Ascending aorta (tissue), 2 donors: ENCODE measurements around the gene HOTAIR. TPM values are rescaled to one million over a fixed set of nuclear protein-coding genes. Genes with fewer than 3 reads are reported as not detected.

ENCODE experiments used
- DNase-seq, 2 donors: peaks; one replicate each; pipeline ENCODE4 v3.0.0-alpha.2; 2019; ENCODE audit warnings: low spot score in 2 of 2
- H3K27ac ChIP-seq, 2 donors: fragments of 200-600 bp; sonication (generic); one replicate each; pipeline ENCODE4 v1.5.1; 2016 to 2017; ENCODE audit warnings: mild to moderate bottlenecking in 1 of 2
- H3K27me3 ChIP-seq: fragments of 200-600 bp; sonication (generic); one replicate; pipeline ENCODE4 v1.5.1; 2017
- H3K36me3 ChIP-seq, 2 donors: fragments of 200-600 bp; sonication (generic); one replicate each; pipeline ENCODE4 v1.5.1; 2016
- H3K4me1 ChIP-seq, 2 donors: fragments of 200-600 bp; sonication (generic); one replicate each; pipeline ENCODE4 v1.5.1; 2016 to 2017; ENCODE audit warnings: mild to moderate bottlenecking in 1 of 2
- H3K4me3 ChIP-seq, 2 donors: fragments of 200-600 bp; sonication (generic); one replicate each; pipeline ENCODE4 v1.5.1; 2016 to 2017; ENCODE audit warnings: mild to moderate bottlenecking in 1 of 2
- H3K9me3 ChIP-seq, 2 donors: fragments of 200-600 bp; sonication (generic); one replicate each; pipeline ENCODE4 v1.5.1; 2016
- intact Hi-C: fragments of 100-400 bp; cut with DNase I; formaldehyde crosslinking; loops from one replicate; pipeline ENCODE4 v1.15.1; 2023
- total RNA-seq: library from RNA; depleted of rRNA; stranded (reverse); fragments of >200 nt; gene quantifications from one replicate; pipeline ENCODE4 v1.1.0, GENCODE V29; 2016
- TF ChIP-seq, protein P1 (sequence below), 3 experiments: fragments of 200-600 bp in 2 of 3; fragments of 450-650 bp in 1 of 3; sonication (generic) in 2 of 3; IDR thresholded peaks; one replicate each; pipeline ENCODE4 v1.5.1; 2016 to 2019; ENCODE audit warnings: antibody characterized with exemption in 3 of 3, mild to moderate bottlenecking in 1 of 3, moderate library complexity in 1 of 3

Gene HOTAIR
- total RNA-seq, 1 donor from 2014 or later = not detected

- peaks cover 5% of the 10 kb centered on the region for H3K27me3 ChIP-seq
- H3K4me1 ChIP-seq = peaks cover 0 to 11% of the 10 kb centered on the region in 2 donors
These were observed 38.1 kb upstream of the HOTAIR start for GRCh38 chr12:54012631-54013409.

DNA sequence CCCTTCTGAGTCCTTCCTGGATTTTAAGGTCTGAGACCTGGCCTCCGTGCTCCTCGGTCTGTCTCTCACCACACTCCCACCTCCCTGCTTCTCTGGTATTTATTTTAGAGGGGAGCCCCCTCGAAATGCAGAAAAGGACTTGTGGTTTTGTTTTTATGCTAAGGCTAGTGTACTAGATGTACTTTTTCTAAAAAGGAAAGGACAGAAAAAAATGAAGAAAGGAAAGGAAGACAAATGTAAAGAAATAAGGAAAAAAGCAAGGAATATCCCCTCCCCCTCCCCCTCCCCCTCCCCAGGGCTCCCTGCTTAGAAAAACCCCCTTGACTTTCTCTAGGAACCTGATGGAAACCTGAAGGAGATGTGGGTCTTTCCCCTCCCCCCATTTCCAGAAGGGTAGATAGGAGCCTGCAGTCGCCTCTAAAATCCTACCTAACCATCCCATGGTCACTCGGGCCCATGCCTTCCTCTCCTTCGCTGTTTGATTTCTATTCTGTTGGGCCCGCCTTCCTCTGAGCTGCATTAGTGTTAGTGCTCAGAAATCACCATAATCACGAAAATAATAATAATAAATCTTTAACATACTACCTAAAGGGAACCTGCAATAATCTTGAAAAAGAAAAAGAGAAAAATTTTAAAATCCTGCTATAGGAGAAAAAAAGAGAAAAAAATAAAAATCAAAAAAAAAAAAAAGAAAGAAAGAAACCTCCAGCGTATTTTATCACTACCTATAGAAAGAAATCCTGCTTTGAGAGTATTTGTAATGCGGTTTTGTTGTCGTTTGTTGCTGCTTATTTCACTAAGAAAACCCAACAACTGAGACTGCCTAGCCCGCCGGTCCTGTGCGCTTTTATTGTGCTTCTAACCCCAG, 37.1 kb upstream of the HOTAIR start:
- DNase-seq = no peak
- H3K9me3 ChIP-seq = no peaks in the 10 kb centered on the region
- intact Hi-C loops = loop anchor here (10.0 kb wide), 1 partner anchor 343 kb away; no protein-coding TSS in a partner anchor
- TF ChIP-seq, protein P1, sequence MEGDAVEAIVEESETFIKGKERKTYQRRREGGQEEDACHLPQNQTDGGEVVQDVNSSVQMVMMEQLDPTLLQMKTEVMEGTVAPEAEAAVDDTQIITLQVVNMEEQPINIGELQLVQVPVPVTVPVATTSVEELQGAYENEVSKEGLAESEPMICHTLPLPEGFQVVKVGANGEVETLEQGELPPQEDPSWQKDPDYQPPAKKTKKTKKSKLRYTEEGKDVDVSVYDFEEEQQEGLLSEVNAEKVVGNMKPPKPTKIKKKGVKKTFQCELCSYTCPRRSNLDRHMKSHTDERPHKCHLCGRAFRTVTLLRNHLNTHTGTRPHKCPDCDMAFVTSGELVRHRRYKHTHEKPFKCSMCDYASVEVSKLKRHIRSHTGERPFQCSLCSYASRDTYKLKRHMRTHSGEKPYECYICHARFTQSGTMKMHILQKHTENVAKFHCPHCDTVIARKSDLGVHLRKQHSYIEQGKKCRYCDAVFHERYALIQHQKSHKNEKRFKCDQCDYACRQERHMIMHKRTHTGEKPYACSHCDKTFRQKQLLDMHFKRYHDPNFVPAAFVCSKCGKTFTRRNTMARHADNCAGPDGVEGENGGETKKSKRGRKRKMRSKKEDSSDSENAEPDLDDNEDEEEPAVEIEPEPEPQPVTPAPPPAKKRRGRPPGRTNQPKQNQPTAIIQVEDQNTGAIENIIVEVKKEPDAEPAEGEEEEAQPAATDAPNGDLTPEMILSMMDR (IDR thresholded peaks at IDR 0.05) = no peak
- no peak overlapping the region for H3K4me3 ChIP-seq
- H3K36me3 ChIP-seq = no peaks in the 10 kb centered on the region
- no peak overlapping the region for H3K27ac ChIP-seq
- peaks cover 5% of the 10 kb centered on the region for H3K27me3 ChIP-seq
- H3K4me1 ChIP-seq = peaks cover 0 to 11% of the 10 kb centered on the region in 2 donors

More at GRCh38 chr12:54012631-54013409, 38.1 kb upstream of the HOTAIR start:
- no peak overlapping the region for H3K4me3 ChIP-seq
- H3K27ac ChIP-seq = no peak overlapping the region
- intact Hi-C loops = loop anchor here (10.0 kb wide), 1 partner anchor 342 kb away; no protein-coding TSS in a partner anchor
- TF ChIP-seq, protein P1 (IDR thresholded peaks at IDR 0.05) = no peak
- H3K36me3 ChIP-seq = no peaks in the 10 kb centered on the region
- no peaks in the 10 kb centered on the region for H3K9me3 ChIP-seq
- DNase-seq = no peak

DNA sequence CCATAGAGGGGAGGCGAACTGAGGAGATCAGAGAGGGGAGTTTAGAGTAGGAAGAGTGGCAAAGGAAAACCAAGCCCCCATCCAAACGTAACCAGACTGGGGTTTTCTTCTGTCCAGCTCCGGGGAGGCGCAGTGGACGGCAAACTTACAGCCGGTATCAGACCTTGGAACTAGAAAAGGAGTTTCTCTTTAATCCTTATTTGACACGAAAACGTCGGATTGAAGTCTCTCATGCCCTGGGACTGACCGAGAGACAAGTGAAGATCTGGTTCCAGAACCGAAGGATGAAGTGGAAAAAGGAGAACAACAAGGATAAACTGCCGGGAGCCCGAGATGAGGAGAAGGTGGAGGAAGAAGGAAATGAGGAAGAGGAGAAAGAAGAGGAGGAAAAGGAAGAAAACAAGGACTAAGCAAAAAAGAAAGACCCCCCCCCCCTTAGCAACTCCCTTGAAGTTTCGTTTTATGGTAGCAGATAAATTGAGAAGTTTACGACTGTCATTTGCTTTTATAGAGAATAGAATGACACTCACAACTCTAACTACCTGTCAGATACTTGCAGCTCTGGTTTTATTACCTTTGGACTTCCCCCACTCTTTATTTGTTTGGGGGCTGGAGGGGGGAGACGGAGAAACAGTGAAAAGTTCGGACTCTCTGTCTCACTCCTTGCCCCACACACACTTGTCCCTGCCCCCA, 36.4 kb upstream of the HOTAIR start:
- no peaks in the 10 kb centered on the region for H3K36me3 ChIP-seq
- TF ChIP-seq, protein P1 (IDR thresholded peaks at IDR 0.05) = no peak
- intact Hi-C loops = loop anchor here (10.0 kb wide), 1 partner anchor 344 kb away; no protein-coding TSS in a partner anchor
- no peak overlapping the region for H3K4me3 ChIP-seq
- DNase-seq = no peak
- H3K27ac ChIP-seq = no peak overlapping the region
- peaks cover 5% of the 10 kb centered on the region for H3K27me3 ChIP-seq
- no peaks in the 10 kb centered on the region for H3K9me3 ChIP-seq
- H3K4me1 ChIP-seq = peaks cover 0 to 11% of the 10 kb centered on the region in 2 donors

DNA sequence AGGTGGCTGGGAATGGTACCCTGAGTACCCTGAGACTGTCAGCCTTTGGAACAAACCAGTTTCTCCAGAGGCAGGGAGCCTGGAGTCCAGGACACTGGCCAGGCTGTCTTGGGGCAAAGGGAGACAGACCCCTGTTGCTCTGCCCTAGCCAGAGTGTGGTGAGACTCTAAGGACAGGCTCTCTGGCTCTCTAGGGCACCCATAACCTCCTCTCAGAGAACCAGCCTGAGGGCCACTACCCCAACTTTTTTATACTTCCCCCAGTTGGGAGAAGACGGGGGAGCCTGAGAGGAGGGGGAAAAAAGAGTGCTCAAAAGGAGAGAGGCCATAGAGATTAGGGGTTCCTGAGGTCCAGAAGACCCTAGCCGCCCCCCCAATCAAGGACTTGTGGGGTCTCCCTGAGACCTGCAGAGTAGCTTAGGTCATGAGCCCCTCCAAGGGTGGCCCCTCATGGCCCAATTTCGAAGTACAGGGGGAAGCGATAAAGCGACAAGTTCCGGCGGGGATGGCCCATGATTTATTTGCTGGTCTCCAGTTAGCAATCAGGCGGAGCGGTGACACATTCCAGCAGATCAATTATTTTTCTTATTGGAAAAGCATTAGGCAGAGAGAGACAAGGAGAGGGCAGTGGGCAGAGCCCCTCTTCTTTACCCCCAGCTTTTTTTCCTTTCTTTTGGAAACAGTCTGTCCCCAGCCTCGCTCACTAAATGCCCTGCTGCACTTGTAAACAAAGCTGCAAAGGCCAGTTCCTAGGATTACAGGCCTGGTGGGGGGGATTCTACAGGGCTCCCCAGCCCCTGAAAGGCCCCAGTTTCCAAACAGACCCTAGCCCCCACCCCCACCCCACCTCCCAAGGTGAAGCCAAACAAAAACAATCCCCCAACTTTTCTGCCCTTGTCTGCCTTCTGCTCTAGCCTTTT, 35.6 kb upstream of the HOTAIR start:
- TF ChIP-seq, protein P1 (IDR thresholded peaks at IDR 0.05) = no peak
- intact Hi-C loops = loop anchor here (10.0 kb wide), 1 partner anchor 344 kb away; no protein-coding TSS in a partner anchor
- Histone ChIP-seq H3K27ac (no peak overlapping the region), H3K4me1 (peaks cover 0 to 11% of the 10 kb centered on the region in 2 donors), H3K36me3 (no peaks in the 10 kb centered on the region), H3K9me3 (no peaks in the 10 kb centered on the region), H3K27me3 (peaks cover 5% of the 10 kb centered on the region), H3K4me3 (peak overlapping the region in 1 of 2 donors; percentile 56)
- no peak for DNase-seq
